ENCODE results near the gene TST. TPM values are rescaled to one million over a fixed set of nuclear protein-coding genes. Genes with fewer than 3 reads are reported as not detected.
A peak's percentile ranks its signal among the peaks of the same experiment; 100 is the strongest.

The TST gene
- total and polyA plus RNA-seq, 9 of the 15 experiments (the other 6 are each of a cell fraction or from before 2014, with no cell fraction given): 1.4 to 26.9 (median 12.4) TPM

GRCh38 chr22:37011472-37011871 is 7.8 kb downstream of the TST start:
- Histone ChIP-seq H2AFZ (ENCODE audit: low read depth, low read length) (no peak overlapping the region), H3K9me3 (replicated peaks; ENCODE audit: control insufficient read depth, insufficient read depth, low read depth, low read length) (no peaks in the 10 kb centered on the region), H3K4me2 (ENCODE audit: insufficient read depth, low read length) (no peak overlapping the region), H4K20me1 (replicated peaks; ENCODE audit: control insufficient read depth, insufficient read depth, low read length) (peaks cover 6% of the 10 kb centered on the region), H3K27ac (ENCODE audit: extremely low read depth, low read depth, low read length) (no peak overlapping the region), H3K9me1 (ENCODE audit: control insufficient read depth, insufficient read depth, low read length) (peaks cover 2% of the 10 kb centered on the region), H3K27me3 (ENCODE audit: control insufficient read depth in 2 of 2, insufficient read depth in 2 of 2, low read length in 2 of 2) (peaks cover 2 to 10% of the 10 kb centered on the region in 2 experiments; a peak in 1 of 5 replicates), H3K4me1 (replicated peaks in 1 of 2; ENCODE audit: control insufficient read depth in 2 of 2, insufficient read depth in 2 of 2, low read length in 2 of 2) (peaks cover 21 to 23% of the 10 kb centered on the region in 2 experiments; a peak in 4 of 5 replicates), H3K36me3 (ENCODE audit: control insufficient read depth, insufficient read depth, low read length) (0 out of 3 replicates have a peak, but pooled peaks cover 5% of the 10 kb centered on the region), H3K9ac (ENCODE audit: insufficient read depth in 1 of 2, low read depth in 2 of 2, low read length in 2 of 2) (no peak overlapping the region), H3K4me3 (no peak overlapping the region), H3K79me2 (ENCODE audit: control insufficient read depth, insufficient read depth, low read length) (no peaks in the 10 kb centered on the region; the same call in 1 of the 3 replicates)
- CTCF ChIA-PET (ENCODE audit: low intra/inter-chr PET ratio): no interaction called here
- ATAC-seq (no peak), DNase-seq (ENCODE audit: extremely low read depth in 1 of 4, low spot score in 3 of 4) (no peak), FAIRE-seq (no peak)
- in situ Hi-C loops (cut with MboI): no loop called here
- intact Hi-C loops (cut with micrococcal nuclease): no loop called here
- 53% methylated on average over 3 of the region's 3 CpGs for WGBS (ENCODE audit: insufficient coverage, low coverage, missing lambda C conversion rate)
- BruUV-seq (replicated peaks): no TSS peak
- POLR2A ChIA-PET: interaction anchor here (0.7 to 1.2 kb wide), 2 partner anchors 11 to 14 kb away, joined by 3 to 4 read pairs; no protein-coding TSS in a partner anchor
- TF ChIP-seq PTBP1 (IDR thresholded peaks at IDR 0.05; ENCODE audit: low read depth, low read length) (0 out of 2 replicates have a peak, but pooled peaks have one; percentile 36), RBM14 (IDR thresholded peaks at IDR 0.05; ENCODE audit: borderline replicate concordance, insufficient read depth, low read depth, low read length) (no peak), ZNF561 (CRISPR knock-in tag; conservative IDR thresholded peaks at IDR 0.05) (no peak), KDM1A (IDR thresholded peaks at IDR 0.05) (peak; percentile 67 to 84), VEZF1 (CRISPR knock-in tag; IDR thresholded peaks at IDR 0.05) (no peak), PHB2 (IDR thresholded peaks at IDR 0.05; ENCODE audit: low read depth) (no peak), CBX1 (IDR thresholded peaks at IDR 0.05; ENCODE audit: low read depth) (0 out of 2 replicates have a peak, but pooled peaks have one; percentile 40), FOXP1 (CRISPR knock-in tag; IDR thresholded peaks at IDR 0.05) (no peak), MAFG (tag; conservative IDR thresholded peaks at IDR 0.05) (no peak), E2F5 (CRISPR knock-in tag; IDR thresholded peaks at IDR 0.05) (no peak), RBM25 (IDR thresholded peaks at IDR 0.05; ENCODE audit: low read depth, low read length, severe bottlenecking) (peak; percentile 96), CHAMP1 (IDR thresholded peaks at IDR 0.05) (no peak), FOXM1 (IDR thresholded peaks at IDR 0.05; ENCODE audit: low read depth) (no peak), FOXM1 (CRISPR knock-in tag; IDR thresholded peaks at IDR 0.05; ENCODE audit: low read depth) (no peak), ZNF146 (CRISPR knock-in tag; IDR thresholded peaks at IDR 0.05; ENCODE audit: unreplicated experiment) (no peak), HDAC2 (IDR thresholded peaks at IDR 0.05) (peak; percentile 69; the same call in 1 of the 2 replicates), SOX6 (IDR thresholded peaks at IDR 0.05) (no peak), SETDB1 (IDR thresholded peaks at IDR 0.05; ENCODE audit: low read length) (no peak), TCF7L2 (IDR thresholded peaks at IDR 0.05; ENCODE audit: low read depth, low read length) (no peak), POU5F1 (IDR thresholded peaks at IDR 0.05; ENCODE audit: borderline replicate concordance, low read depth, low read length, partially characterized antibody) (no peak), BCOR (IDR thresholded peaks at IDR 0.05) (peak; percentile 96)

All from K562 (cell line).